NCI-H187 (cell line): Measurements from ENCODE around the gene NR6A1.

Experiments
- DNase-seq, 2 experiments: peaks; one replicate each; lab custom pipeline; 2025; lab: John Stamatoyannopoulos, UW

The NR6A1 gene

DNA sequence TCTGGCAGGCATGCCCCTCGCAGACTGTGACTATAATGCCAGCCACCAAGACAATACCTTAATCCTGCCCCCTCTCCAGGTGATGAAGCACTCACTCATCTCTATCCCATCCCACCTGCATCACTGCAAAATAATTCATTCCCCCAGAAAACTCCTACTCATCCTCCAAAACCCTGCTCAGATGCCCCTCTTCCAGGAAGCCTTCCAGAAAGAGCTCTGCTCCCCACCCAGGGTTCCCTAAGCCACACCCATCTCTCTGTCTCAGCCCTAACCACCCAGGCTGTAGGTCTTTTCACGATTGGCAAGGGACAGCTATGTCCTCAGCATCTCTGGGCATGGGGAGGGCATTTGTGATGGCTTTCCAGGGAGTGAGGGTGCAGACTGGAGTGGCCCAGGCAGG lies 281.1 kb downstream of the NR6A1 start:
- DNase-seq: no peak

- DNase-seq: no peak
Observed at GRCh38 chr9:124489222-124489621, 281.9 kb downstream of the NR6A1 start.

DNA sequence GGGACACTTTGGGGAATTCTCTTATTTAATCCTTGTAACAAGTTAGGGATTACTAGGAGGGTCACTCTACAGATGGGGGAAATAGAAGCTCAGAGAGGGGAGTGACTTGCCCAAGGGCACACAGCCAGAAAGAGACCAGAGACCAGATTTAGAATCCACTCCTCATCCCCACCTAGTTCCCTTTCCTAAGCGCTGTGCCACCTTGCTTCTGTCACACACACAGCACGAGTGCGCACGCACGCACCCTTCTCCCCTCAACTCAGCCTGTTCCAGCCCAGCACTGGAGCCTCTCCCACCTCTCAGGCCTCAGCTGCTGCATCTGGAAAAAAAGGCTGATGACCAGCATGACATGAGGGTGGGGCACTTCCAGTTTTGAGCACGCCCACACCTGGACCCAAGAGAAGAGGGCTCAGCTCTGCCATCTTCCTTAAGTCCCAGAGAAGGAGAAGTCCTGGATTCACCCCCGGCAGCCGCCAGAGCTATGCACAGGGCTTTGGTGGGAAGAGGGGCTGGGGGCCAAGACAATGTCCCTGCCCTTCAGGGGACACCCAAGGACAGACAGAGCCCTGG lies 282.4 kb downstream of the NR6A1 start:
- no peak for DNase-seq

- DNase-seq: no peak
Observed at GRCh38 chr9:124487260-124488182, 283.6 kb downstream of the NR6A1 start.

- no peak for DNase-seq
Observed at GRCh38 chr9:124486778-124487259, 284.3 kb downstream of the NR6A1 start.

DNA sequence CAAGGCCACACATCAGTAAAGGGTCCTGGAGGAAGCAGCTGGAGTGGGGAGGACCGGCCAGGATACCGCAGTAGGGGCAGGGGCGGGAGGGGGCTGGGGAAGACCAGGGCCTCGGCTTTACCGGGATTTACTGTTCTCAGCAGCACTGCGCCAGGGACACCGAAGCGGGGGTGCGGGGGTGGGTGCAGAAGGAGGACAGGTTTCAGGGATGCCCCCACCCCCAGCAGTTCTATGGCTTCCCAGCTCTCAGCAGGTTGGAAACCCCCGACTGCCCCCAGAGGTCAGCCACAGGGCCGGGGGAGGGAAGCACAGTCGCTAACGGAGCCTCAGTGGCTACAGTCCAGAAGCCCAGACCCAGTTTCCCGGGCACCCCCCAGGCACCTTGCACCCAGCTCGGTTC lies 285.2 kb downstream of the NR6A1 start:
- no peak for DNase-seq

DNA sequence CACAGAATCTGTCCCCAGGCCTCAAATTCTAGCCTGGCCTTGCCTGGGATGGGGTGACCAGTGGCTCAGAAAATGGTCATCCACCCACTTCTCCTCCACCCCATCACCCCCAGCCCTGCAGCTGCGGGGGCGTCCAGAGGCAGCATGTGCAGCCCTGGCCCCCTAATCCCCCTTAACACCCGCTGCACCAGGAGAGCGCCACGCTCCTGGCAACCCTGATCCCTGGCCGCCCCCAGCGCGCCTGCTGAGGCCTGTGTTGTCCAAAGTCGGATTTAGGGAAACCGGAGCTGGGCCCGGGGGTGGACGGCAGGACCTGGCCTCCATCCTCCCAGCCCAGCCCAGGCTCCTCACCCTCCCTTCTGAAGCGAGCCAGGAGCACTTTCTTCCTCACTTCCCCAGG lies 285.9 kb downstream of the NR6A1 start:
- DNase-seq: no peak

DNA sequence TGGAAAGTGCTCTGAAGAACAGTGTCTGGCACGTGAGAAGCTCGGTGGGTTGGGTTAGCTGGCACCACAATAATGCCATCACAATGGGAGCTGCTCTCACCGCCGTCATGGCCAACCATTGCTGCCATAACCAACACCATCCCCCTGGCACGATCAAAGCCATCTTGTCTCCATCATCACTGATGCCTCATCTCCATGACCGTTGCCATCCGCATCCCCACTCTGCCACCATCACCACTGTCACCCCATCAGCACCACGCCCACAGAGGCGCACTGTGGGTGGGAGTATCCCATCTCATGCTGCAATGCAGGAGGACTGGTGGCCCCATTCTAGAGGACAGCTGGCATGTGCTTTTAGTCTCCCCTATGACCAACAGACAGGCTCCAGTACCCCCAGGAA lies 287.6 kb downstream of the NR6A1 start:
- no peak for DNase-seq

GRCh38 chr9:124482431-124483031 lies 288.6 kb downstream of the NR6A1 start:
- DNase-seq: no peak

- no peak for DNase-seq
Observed at GRCh38 chr9:124481115-124481514, 290.0 kb downstream of the NR6A1 start.

- DNase-seq: no peak
Observed at GRCh38 chr9:124480621-124480981, 290.5 kb downstream of the NR6A1 start.

DNA sequence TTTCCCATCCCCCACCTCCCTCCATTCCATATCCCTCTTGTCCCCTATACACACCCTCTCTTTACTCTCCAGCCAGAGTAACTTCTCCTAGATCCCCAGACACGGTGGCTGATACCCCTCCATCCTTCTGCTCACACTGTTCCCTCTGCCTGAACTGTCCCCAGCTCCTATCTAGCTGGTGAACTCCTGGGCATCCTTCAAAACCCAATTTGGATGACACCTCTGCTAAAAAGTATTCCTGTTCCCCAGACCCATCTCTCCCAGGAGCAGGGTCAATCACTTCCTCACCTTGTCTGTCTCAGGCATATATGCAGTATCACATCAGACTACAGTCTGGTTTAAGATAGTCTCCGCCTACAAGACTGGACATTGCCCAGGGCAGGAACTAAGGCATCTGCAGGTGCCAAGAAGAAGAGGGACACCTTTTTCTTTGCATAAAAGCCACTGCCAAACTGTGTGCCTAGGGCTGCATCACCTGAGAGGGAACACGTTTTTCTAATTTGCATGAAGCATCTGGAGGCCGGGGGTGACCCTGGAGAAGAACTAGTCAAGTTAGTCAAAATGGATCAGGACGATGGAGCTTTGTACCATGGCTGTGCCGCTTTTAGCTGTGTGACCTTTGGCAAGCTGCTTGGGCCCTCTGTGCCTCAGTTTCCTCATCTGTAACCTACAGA lies 291.0 kb downstream of the NR6A1 start:
- DNase-seq: no peak

GRCh38 chr9:124479371-124479770 lies 291.7 kb downstream of the NR6A1 start:
- DNase-seq: no peak

GRCh38 chr9:124478354-124478753 lies 292.8 kb downstream of the NR6A1 start:
- DNase-seq: no peak

DNA sequence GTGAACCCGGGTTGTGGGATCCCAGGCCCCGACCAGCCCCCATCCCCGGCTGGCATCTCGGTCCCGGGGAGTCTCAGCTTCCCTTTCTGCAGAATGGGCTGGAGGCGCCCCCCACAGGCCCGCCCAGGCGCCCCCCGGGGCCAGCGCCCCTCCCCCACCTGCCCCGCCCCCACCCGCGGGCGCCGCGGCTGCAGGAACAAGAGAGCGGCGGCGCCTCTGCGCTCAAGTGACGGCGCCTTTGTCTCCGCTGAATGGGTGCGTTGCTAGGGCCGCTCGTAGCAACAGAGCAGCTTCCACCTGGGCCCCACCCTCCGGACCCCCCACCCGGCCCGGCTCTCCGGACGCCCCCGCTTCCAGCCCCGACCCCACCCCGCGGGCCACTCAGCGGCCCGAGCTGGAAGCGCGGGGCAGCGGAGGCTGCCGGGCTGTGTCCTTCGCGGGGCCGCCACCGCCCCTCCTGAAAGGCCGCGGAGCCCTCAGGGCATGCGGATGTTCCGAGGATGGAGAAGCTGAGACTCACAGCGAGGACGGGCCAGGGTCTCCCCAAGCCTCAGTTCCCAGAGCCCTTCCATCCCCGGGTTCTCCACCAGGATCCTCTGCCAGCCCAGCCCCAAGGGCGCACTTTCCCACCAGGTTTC lies 293.3 kb downstream of the NR6A1 start:
- DNase-seq: no peak

DNA sequence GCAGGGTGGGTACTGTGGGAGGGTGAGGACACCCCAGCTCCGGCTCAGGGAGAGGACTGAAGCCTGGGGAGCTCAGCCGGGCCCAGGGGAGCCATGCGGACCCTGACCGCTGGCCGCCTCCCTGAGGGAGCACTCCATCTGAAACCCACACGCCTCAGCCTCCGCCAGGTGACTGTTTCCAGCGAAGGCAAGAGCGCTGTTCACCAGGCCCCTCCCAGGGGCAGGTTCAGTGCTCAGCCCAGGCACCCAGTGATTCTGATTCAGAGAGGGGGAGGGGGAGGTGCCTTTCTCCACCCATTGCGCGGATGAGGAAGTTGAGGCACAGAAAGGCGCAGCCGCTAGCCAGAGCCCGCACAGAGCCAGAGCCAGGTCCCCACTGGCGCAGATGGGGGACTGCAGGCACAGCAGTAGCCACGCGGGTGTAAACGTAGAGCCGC lies 293.9 kb downstream of the NR6A1 start:
- DNase-seq: no peak

- DNase-seq: no peak
Observed at GRCh38 chr9:124475868-124476690, 295.0 kb downstream of the NR6A1 start.

DNA sequence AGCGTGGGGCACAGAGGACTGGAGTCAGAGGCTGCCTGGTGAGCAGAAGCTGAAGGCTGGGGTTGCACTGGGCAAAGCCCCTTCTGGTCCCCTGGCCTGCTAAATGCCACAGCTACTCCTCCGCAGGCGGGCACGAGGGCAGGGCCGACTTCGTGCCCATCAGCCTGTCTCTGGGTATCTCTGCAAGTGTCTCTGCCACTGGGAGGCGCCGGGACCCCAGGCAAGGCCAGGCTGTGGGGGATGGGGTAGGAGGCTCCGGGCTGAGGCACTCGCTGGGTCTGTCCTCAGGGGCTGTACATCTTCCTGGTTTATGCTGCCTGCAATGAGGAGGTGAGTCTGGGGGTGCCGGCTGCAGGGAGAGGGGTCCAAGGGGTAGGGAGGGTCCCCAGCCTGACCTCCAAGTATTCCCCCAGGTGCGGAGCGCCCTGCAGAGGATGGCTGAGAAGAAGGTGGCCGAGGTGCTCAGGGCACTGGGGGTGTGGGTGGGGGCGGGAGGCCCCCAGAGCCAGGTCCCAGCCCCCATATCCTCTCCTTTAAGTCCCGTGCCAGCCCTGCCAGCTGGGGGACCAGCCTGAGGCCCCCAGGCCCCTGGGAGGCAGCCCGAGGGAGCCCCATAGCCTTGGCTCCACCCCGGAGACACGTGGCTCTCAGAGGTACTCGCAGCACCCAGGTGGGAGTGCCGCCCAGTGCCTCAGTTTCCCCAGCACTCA lies 295.8 kb downstream of the NR6A1 start:
- DNase-seq: no peak

DNA sequence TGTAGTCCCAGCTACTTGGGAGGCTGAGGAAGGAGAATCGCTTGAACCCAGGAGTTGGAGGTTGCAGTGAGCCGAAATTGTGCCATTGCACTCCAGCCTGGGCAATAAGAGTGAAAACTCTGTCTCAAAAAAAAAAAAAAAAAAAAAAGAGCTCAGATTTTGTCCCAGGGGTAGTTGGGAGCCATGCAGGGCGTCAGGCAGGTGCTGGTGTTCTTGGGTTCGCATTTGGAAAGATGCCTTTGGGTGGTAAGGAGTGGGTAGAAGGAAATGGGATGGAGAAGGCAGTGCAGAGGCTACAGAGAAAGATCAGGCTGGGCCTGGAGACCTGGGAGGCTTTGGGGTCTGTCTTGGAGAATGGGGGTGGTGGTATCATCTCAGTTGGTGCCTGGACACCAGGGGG lies 297.0 kb downstream of the NR6A1 start:
- no peak for DNase-seq

- DNase-seq: no peak
Observed at GRCh38 chr9:124473310-124473709, 297.8 kb downstream of the NR6A1 start.
